Activated CD8-positive, alpha-beta memory T cell treated with anti-CD3 and anti-CD28 coated beads, Interleukin-2, amount 50 U/mL, for 24 hours (primary cell): ENCODE measurements around the gene USH2A.
"Not testable (repeated sequence)": the region's sequence is repeated elsewhere in the genome, so short reads cannot be mapped to it uniquely, and the experiment has no call there.

Source experiments
- DNase-seq: peaks from one replicate; pipeline ENCODE4 v3.0.0-alpha.2; 2020; ENCODE audit errors: extremely low read depth

USH2A gene

GRCh38 chr1:216049741-216050430, 373.4 kb downstream of the USH2A start:
- DNase-seq = no peak

DNA sequence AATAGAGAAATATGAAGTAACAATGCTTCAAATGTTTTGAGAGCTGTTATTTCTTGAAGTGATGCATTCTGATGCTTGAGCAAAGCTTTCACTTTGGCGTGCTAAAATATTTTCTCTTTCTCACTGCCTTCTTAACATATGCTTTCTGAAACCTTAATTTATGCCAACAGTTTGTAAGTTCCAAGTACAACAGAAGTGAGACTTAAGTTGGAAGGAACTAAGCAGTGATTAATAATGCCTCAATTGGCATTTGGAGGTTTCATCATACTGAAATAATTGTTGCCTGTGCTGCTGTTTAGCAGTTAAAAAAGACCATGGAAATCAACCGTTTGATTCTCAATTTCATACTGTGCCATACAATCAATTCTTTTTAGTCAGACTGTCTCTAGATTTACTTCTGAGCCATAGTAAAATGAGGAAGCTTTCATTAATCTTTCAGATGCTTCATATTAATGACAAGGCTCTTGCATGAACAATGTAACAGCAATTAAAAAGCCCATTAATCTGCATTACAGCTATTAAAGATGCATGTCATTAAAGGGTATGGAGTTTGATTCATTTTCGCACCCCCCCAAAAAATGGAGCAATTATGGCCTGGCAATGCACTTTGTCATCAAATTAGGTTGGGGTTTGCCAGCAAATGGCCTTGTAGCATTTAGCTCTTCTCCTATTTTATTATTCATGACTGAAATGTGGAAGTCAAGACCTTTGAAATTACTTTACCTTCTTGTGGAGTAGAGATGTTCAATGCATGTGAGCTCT, 375.3 kb downstream of the USH2A start:
- no peak for DNase-seq

DNA sequence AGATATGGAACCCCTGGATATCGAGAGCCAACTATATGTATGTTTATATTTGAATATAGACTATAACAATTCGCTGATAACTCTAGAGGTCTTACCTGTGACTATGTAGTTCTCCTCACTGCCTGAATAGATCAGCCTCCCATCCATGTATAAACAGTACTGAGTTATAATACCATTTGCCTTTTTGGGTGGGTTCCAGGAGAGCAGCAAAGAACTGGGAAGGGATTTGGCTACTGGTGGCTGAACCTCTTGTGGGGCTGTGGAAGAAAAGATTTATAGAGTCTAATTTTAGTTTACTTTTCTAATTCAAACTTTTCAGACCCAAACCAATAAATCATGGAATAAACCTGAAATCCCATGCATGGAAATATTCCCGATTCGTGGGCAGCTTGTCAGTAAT, 376.9 kb downstream of the USH2A start:
- DNase-seq = no peak

DNA sequence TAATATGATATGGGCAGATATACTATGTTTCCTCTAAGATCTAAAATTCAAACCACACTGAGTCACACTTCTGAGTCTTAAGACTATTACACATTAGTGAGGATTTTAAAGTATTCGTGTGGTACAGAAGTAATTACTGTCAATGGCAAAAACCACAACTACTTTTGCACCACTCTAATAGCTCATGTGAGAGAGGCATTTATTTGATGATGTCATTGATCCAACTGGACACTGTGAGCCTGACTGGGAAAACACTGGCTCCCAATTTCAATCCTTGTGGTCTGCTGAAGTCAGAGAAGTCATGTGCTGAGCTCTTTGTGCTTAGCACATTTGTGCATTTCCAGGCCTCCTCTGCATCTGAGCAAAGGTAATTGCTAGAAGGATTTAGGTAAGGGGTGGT, 377.8 kb downstream of the USH2A start:
- no peak for DNase-seq

DNA sequence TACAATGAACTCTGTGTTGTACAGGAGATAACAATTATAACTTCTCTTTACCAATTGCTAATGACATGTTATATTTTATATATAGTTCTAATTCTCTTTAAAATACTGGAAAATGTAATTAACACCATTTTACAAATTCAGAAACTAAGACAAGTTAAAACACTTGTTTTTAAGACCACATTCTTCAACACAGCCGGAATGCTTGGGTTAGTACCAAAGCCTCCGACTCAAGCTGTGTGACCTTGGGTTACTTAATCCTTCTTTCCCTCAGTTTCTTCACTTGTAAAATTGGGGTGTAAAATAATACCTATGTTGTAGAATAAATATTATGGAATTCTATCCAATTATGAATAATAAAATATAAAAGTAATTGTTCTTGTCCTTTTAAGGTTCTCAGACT, 378.7 kb downstream of the USH2A start:
- no peak for DNase-seq

DNA sequence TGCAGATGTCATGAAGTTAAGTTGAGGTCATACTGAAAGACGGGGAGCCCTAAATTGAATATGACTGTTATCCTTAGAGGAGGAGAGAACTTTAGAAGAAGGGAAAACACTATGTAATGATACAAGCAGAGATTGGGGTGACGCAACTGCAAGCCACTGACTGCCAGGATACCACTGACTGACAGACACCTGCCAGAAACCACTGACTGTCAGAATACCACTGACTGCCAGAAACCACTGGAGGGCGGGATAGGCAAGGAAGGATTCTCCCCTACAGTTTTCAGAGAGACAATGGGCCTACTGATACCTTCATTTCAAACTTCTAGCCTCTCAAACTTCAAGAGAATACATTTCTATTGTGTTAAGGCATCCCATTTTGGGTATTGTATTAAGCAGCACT, 388.7 kb downstream of the USH2A start:
- DNase-seq = no peak

DNA sequence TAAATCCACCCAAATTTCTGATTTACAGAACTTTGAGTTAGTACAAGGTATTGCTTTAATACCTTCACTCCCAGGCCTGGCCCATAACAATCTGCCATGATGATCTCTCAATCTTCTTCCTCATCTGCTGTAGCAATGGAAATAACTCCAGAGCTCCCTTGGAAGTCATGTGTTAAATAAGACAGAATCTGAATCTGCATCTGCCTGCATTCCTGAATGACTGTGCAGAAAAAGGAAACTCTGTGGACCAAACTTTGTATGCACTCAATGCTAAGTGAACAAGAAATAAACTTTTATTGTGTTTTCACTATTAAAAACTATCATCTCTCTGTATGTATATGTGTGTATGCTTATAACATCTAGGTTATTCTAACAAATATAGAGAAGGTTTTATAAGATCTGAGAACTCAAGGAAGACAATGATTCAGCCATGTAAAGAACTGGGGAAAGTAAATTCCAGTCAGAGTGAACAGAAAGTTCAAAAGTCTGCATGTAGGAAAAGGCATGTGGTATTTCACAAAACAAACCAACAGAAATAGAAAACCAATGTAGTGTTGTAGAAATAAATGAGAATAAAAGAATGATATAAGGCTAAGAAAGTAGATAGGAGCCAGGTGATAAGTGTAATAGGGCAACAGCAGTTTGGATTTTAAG, 390.2 kb downstream of the USH2A start:
- DNase-seq = no peak

DNA sequence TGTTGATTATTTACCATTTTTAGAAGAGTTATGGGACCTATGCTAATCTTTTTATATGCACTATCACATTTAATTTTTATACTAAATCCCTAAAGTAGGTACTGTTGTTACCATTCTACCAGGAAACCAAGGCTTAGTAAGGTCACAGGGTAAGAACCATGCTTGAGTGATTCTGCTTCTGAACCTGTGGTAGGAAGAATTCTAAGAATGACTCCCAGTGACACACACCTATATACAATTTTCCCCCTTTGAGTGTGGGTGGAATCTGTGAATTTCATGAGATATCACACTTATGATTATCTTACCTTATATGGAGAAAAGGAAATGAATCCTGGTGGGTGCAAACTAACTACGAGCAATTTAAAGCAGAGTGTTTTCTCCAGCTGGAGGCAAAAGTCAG, 391.0 kb downstream of the USH2A start:
- no peak for DNase-seq

- no peak for DNase-seq
Measured at GRCh38 chr1:216028631-216029030, 394.6 kb downstream of the USH2A start.

DNA sequence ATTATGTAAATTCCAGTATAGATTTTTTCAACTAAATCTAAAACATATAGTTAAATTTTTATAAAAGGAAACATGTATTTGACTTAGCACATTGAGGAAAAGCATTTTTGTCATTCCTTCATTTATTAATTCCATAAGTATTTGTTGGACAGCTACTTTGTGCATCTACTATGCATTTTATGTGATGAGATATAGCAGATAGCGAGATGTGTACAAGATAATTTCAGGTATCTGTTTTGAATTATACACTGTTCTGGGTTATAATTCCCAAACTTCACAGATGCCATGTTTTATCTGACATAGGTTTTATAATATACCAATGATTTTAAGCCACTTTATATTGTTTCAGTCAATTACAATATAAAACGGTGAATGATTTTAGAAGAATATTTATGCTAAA, 398.7 kb downstream of the USH2A start:
- DNase-seq = no peak

DNA sequence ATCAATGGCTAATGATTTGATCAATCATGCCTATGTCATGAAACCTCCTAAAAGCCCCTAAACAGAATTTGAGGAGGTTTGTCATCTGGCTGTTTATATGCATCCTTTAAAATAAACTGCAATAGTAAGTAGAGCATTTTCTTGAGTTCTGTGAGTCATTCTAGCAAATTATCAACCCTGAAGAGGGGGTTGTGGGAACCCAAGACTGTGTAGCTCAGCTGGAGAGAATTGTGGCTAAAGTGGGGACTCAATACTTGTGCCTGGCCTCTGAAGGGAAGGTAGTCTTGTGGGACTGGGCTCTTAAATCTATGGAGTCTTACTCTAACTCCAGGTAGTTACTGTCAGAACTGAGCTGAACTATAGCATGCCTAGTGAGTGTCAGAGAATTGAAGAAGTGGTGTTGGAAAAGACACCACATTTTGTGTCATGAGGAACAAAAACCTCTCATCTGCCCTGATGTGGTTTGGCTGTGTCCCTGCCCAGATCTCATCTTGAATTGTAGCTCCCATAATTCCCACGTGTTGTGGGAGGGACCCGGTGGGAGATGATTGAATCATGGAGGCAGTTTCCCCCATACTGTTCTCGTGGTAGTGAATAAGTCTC, 402.4 kb downstream of the USH2A start:
- no peak for DNase-seq

DNA sequence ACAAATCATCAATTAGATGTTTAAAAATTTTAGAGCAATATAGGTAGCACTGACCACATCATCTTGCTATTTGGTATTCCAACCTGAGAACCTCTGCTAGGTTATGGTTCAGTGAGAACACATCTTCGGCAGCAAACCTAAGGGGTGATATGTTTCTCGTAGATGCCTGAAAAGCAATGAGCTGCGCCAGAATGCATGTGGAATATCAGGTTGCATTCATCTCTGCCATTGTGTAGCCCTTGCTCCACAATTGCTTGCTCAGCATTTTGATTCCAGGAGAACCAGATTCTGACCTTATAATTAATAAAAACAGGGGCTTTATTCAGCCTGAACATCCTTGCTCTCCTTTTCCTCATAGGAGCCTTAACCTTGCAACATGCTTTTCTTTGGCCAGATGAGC, 408.1 kb downstream of the USH2A start:
- no peak for DNase-seq

- no peak for DNase-seq
Measured at GRCh38 chr1:216014086-216014485, 409.2 kb downstream of the USH2A start.

DNA sequence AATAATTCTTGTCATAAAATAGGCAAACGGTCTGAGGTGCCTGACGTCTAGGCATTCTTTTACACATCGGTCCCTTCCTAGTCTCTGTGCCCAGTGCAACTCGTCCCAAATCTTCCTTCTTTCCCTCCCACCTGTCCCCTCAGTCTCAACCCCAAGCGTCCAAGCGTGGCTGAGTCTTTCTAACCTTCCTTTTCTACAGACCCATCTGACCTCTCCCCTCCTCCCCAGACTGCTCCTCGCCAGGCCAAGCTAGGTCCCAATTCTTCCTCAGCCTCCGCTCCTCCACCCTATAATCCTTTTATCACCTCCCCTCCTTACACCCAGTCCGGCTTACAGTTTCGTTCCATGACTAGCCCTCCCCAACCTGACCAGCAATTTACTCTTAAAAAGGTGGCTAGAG, 413.8 kb downstream of the USH2A start:
- DNase-seq = not testable (repeated sequence)

GRCh38 chr1:216005916-216006315, 417.3 kb downstream of the USH2A start:
- no peak for DNase-seq

GRCh38 chr1:215992620-215993019, 430.6 kb downstream of the USH2A start:
- no peak for DNase-seq

DNA sequence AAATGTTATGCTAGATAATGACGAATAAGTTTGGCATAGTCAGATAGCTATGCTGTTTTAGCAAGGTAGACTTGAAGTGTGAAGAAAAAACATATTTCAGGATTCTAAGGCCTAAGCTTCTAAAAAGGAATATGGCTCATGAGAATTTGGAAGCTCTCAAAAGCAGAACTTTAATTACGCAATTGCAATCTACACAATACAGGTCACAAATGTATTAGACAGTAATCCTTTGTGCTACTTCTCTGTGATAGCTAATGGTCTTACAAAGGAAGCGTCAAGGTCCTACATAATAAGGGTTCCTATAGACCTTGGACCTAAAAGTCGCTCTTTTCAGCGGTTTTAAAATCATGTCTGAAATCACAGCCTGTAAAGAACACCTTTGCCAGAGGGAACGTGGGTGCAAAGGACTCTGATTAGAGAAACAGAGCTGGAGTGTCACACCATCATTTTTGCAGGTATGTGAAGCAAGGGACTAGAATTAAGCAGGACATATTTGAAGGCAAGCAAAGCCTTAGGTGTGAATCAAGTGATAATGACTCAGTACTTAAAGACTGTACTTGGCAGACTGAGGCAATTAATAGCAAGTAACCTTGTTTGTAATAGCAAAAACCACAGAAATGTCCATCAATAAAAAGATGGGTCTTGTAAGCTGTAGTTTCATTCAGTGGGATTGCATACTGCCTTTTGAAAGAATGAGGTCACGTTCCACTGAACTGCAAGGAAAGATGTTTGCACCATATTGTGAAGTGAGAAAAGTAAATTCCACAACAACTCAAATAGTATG, 436.0 kb downstream of the USH2A start:
- DNase-seq = no peak

DNA sequence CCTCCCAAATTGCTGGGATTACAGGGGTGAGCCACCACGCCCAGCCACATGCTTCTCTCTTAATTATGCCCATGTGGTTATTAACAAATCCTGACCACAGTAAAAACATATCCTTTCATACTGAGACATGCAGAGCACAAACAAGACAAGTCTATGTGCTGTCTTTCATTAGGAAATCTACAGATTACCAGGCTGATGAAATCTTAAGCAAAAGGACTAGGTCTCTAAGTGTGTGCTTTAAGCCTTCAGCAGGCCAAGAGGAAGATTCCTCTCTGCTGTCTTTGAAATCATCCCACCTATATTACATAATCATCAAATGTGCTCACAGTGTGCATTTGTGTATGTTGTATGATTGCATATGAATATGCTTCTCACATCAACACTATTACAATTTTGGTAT, 436.8 kb downstream of the USH2A start:
- no peak for DNase-seq

DNA sequence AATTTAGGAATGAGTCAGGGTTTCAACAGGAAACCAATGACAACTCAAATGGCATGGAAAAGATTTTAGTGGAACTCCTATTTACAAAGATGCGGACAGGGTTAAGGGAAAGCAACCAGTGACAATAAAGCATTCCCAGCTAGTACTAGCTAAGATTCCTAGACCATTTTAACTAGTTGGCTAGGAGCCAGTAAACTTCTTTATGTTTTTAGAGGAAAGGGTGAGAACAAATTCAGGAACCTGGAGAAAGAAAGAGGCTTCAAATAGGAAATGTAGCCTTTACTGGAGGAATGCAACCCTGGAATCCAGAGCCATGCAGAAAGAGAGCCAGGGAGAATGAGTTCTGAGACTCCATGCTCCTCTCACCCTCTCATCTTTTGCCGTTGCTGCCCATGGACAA, 439.6 kb downstream of the USH2A start:
- DNase-seq = no peak

GRCh38 chr1:215971793-215972441, 451.3 kb downstream of the USH2A start:
- DNase-seq = no peak

DNA sequence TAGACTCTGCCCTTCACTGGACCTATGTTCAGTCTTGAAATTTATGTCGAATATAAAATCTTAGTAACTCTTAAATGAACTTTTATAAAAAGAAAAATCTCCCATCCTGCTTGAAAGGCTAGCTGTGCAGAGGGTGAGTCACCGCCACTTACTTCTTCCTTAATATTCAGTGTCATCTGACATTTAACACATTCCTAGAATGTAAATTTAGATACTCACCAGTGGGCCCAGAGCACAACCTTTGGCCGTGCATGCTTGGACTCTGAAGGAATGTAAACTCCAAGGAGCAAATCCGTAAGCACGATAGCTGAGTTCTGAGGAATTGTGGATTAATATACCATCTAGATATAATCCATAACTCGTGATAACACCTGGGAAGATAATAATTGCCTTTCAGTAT, 452.8 kb downstream of the USH2A start:
- no peak for DNase-seq
